Left renal cortex interstitium (tissue), 4 donors: Measurements from ENCODE around the gene STARD3NL. TPM values are rescaled to one million over a fixed set of nuclear protein-coding genes. Genes with fewer than 3 reads are reported as not detected.
A peak's percentile ranks its signal among the peaks of the same experiment; 100 is the strongest.
"Not testable (repeated sequence)": the region's sequence is repeated elsewhere in the genome, so short reads cannot be mapped to it uniquely, and the experiment has no call there.

Experiments
- DNase-seq, 4 donors: peaks; one replicate each; pipeline ENCODE4 v3.0.0-alpha.2; 2013; ENCODE audit warnings: low read depth in 4 of 4, low spot score in 2 of 4, missing footprints in 1 of 4
- polyA plus RNA-seq, 4 donors: library from polyadenylated mRNA; unstranded; fragments of 120-200 nt; gene quantifications; one replicate each; pipeline ENCODE4 v1.2.1, GENCODE V29; 2013; ENCODE audit not compliant: insufficient read length in 4 of 4

STARD3NL gene
- polyA plus RNA-seq, 4 donors, result 61.1 to 72.7 (median 66.5) TPM

DNA sequence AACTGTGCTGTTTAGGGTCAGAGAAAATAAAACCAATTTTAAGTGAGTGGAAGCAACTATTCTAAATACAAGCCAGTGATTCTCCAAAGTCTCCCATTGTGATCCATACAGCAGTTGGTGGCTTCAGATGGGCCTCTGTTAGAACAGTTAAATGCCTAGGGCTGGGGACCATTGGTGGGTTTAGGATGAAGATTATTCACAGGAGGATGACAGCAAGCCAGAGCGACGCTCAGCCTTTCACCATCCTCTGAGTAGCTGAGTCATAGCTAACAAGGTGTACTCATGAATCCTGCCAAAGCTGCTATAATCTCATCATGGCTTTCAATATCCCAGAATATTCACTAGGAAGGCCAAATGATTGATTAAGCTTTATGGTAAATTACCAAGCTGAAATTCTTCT, 39.6 kb downstream of the STARD3NL start:
- no peak for DNase-seq

DNA sequence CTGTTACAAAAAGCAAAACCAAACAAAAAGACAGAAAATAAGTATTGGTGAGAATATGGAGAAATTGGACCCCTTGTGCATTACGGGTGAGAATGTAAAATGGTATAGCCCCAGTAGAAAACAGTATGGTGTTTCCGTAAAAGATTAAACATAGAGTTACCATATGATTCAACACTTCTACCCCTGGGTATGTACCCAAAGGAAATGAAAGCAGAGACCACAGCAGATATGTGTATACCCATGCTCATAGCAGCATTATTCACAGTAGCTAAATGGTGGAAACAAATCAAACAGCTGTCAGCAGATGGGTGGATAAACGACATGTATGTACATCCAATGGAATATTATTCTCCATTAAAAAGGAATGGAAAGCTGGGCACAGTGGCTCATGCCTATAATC, 42.4 kb downstream of the STARD3NL start:
- DNase-seq, result no peak

DNA sequence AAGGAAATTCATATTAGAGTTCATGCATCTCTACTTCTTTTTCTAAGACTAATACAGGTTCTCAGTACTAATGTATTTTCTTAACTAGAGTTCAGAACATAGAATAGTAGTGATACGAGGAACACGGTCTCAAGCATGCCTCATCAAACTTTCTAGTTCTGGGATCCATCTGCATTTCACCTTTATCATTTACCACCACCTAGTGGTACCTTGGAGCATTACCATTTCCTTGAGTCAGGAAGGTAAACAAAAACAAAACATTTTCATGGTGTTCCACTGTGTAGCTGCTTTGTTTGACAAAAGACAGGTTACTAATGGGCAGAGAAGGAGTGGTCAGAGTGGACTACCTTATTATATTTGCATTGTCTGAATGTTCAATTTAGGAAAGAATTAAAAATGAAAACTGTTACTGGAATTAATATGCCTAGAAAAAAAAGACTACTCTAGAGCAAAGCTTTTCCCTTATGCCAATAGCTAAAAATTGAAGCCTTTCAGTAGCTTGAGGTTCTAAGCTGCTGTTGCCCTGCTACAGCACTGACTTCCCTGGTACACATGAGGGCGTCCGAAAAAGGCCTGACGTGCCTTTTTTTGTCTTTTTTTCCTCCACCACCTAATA, 44.5 kb downstream of the STARD3NL start:
- DNase-seq, result peak in 1 of 4 donors; percentile 61

DNA sequence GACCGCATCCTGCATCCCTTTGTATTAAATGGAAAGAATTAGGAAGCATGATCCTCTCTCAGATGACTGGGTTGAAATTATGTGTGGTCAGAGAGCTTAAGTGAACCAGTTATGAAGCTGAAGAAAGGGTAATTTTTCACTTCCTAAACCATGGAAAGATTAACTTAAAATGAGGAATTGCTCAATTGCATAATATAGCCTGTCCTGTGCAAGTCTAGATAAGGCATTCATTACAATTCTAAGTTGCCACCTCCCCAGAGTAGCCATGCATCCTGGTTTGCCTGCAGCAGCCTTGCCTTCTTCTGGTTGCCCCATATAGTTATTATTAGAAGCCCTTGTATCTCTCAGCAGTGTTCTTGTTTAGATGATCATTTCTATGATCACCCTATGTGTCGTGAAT, 45.3 kb downstream of the STARD3NL start:
- DNase-seq, result no peak

DNA sequence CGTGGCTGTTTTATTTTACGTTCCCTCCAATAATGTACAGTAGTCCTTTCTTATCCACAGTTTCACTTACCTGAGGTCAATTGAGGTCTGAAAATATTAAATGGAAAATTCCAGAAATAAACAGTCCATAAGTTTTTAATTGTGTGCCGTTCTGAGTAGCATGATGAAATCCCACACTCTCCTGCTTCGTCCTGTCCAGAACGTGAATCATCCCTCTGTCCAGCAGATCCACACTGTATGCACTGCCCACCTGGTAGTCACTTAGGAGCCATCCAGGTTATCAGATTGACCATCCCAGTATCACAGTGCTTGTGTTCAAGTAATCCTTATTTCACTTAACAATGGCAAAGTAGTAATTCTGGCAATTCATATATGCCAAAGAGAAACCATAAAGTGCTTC, 46.3 kb downstream of the STARD3NL start:
- no peak for DNase-seq

DNA sequence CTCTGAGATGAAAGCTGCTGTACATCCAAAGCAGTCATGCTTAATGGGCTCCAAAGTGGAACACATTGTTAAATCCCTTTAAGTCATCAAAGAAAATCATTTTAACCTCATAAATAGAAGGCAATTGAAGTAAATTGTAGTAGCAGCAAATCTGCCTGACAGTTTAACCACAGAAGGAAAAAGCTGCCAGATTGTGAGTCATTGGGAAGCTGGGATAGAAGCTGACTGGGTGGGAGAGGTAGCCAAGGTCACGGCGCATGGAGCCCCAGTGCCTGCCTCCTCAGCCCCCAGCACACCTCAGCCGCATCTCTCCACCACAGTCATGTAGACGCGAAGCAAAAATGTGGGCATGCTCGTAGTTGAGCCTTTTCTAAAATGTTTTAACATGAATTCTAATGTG, 51.3 kb downstream of the STARD3NL start:
- DNase-seq, result no peak

DNA sequence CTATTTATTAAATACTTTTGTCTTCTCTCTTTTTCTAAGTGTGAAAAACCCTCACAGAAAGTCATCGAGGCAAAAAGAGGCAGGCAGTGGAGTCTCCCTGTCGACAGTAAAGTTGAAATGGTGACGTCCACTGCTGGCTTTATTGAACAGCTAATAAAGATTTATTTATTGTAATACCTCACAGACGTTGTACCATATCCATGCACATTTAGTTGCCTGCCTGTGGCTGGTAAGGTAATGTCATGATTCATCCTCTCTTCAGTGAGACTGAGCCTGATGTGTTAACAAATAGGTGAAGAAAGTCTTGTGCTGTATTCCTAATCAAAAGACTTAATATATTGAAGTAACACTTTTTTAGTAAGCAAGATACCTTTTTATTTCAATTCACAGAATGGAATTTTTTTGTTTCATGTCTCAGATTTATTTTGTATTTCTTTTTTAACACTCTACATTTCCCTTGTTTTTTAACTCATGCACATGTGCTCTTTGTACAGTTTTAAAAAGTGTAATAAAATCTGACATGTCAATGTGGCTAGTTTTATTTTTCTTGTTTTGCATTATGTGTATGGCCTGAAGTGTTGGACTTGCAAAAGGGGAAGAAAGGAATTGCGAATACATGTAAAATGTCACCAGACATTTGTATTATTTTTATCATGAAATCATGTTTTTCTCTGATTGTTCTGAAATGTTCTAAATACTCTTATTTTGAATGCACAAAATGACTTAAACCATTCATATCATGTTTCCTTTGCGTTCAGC, 52.0 kb downstream of the STARD3NL start:
- no peak for DNase-seq

DNA sequence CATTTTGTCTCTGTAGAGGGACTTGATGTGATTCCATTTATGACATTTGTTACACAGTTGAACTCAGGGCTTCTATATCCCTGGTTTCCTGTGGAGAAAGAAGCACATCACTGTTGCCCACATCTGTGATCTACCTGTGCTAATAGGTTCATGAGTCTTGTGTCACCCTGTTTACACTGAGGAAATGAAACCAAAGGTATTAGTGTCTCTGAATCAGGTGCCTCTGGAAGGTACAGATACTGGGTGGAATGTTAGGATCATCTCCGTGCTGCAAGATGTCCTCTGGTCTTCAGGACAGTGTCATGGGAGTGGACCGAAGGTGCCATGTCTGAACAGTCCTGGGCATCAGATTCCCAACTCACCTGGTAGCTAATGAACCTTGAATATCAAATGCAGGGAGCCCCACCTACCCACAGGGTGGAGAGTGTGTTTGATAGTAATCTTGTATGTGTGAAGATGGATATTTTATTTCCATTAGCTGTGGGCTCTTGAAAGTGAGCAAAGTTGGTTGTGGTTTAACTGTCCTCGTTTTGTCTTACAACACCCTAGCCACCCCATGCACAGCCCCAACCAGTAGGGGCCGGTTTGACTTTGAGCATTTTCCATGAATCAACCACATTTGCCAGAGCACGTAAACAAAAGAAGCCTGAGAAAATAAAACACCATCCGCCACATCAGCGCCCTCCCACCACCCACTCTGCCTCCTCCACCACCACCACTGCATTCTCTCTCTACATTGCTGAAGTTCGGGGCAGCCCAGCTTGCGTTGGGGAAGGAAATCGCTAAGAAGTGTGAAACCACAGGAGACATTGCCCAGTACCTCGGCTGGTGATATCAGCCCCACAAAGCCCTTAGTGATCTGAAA, 54.7 kb downstream of the STARD3NL start:
- DNase-seq, result no peak

DNA sequence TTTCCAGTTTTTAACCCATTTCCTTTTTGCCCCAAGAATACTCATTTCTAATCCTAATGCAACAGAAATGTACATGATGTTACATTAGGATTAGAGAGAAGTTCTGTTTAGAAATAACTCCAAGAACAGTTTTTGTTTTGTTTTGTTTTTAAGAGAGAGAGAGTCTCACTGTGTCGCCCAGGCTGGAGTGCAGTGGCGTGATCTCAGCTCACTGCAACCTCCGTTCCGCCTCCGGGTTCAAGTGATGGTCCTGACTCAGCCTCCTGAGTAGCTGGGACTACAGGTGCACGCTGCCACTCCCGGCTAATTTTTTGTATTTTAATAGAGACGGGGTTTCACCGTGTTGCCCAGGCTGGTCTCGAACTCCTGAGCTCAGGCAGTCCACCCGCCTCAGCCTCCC, 56.7 kb downstream of the STARD3NL start:
- not testable (repeated sequence) for DNase-seq

DNA sequence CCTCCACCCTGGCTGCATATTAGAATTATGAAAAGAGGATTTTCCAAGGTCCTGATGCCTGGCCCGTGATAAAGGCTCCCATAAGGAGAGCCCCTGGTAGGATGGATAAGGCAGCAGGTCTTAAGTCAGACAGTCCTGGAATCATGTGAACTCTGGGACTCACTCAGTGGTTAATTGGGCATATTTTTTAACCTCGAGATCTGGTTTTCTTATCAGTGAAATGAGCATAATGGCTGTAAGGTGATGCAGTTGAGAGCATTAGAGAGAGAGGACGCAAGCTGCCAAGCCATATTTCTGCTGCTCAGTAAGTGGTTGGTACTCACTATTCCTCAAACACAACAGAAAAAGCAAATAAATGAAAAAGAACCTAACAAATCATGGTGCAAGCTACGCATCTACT, 57.6 kb downstream of the STARD3NL start:
- DNase-seq, result no peak

DNA sequence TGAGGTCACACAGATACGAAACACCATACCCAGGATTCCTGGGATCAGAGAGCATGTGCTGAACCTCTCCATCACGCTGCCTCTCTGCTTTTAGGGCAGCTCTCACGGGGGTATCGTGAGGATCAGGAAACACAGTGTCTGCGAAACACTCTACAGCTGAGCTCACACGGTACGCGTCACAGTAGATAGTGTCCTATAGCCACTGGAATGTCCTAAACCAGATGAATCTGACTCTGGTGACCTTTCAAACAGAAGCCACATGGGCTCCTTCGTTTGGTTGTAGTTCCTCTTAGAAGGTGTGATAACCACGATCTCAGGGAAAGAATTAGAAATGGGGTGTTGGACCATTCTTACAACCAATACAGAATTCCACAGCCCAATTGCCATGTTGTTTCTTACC, 61.1 kb downstream of the STARD3NL start:
- not testable (repeated sequence) for DNase-seq

DNA sequence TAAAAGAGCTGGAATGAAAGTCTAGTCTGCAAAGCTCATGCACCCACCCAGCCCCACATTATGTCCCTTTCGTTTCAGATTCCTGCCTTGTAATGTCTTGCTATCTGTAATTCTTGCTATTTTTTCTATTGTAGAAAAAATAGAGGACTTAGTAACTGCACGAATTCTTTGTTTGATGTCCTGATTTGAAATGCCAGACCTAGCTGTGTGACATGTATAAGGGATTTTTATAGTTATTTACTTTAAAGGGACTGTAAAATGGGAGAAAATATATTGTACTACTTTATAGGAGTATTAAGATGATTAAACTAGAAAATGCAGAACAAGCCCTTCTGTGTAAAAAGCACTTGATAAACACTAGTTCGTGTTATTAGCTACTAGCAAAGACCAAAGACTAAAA, 63.0 kb downstream of the STARD3NL start:
- DNase-seq, result no peak

DNA sequence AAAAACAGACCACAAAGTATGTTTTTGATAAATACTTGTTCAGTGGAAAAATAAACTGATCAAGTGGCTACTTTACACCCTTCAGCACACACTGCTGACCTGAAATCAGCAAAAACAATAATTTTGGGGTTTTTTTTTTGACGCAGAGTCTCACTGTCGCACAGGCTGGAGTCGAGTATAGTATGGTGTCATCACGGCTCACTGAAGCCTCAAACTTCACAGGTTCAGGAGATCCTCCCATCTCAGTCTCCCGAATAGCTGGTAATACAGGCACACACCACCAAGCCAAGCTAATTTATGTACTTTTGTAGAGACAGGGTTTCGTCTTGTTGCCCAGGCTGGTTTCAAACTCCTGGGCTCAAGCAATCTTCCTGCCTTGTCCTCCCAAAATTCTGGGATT, 64.8 kb downstream of the STARD3NL start:
- no peak for DNase-seq

DNA sequence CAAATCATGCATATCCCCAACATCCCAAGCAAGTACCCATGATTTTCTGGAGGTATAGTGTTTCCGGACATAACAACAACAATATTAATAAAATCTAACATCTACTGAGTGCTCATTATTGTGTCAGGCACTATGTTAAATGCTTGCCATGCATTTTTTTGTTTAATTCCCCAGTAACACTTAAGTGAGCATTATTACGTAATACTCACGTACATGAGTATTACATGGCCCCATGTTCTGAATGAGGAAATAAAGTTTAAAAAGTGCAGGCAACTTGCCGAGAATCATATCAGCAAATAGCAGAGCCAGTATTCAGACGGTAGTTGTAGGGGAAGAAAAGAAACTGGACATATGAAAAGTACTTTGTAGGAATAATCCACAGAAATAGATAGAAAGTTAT, 65.3 kb downstream of the STARD3NL start:
- DNase-seq, result not testable (repeated sequence)

DNA sequence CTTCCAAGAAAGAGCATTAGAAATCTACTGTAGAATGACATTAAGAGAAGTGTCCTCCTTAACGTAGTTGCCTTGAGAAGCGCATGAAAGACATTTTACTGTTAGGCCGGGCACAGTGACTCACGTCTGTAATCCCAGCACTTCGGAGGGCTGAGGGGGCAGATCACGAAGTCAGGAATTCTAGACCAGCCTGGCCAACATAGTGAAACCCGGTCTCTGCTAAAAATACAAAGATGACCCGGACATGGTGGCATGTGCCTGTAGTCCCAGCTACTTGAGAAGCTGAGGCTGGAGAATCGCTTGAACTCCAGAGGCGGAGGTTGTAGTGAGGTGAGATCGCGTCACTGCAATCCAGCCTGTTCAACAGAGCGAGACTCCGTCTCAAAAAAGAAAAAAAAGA, 66.5 kb downstream of the STARD3NL start:
- DNase-seq, result no peak

DNA sequence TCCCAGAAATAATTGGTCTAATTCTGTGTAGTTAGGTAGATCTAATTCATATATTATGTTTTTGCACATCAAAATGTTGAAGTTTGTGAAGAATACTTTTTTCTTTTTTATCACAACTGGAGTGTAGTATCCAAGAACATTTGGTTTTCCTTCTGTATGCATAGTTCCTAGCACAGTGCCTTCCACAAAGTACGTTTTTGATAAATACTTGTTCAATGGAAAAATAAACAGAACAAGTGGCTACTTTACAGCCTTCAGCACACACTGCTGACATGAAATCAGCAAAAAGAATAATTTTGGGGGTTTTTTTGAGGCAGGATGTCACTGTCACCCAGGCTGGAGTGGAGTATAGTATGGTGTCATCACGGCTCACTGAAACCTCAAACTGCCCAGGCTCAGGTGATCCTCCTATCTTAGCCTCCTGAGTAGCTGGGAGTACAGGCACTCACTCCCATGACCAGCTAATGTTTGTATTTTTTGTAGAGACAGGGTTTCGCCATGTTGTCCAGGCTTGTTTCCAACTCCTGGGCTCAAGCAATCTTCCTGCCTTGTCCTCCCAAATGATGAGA, 67.4 kb downstream of the STARD3NL start:
- DNase-seq, result no peak

DNA sequence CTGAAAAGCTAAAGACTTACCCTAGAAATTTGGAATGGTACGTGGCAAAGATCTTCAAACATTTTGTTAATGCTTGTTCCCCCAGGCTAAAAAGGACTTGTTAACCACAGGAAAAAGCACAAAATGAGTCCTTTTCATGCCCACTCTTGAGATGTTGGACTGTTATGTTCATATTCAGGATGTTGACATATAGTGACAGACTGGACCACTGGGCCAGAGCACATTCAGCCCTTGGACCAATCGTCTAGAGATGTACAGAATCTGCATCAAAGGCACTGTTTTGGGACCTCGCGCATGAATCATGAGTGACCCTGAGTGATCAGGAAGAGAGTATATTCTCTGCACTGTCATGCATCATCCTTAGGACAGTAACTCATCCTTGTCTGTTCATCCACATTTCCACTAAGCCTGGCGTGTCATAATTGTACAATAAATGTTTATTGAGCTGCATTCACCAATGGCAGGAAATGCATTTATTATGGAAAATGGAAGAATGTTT, 70.1 kb downstream of the STARD3NL start:
- no peak for DNase-seq

DNA sequence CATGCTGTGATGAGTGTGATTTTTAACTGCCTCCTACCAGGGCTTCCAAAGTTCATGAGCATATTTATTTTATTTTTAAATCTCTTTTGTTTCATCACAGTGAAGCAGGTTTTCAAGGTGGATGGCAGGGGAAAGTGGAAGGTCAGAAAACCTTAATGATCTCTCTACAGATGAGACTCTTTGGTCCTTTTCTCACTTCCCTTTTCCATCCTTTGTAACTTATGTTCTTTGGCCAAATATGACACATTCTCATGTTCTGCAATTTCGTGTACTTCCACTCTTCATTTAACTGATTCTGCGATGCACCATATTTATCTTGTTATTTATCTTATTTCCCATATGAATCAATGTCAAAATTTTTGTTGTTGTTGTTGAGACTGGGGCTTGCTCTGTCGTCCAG, 71.8 kb downstream of the STARD3NL start:
- not testable (repeated sequence) for DNase-seq

DNA sequence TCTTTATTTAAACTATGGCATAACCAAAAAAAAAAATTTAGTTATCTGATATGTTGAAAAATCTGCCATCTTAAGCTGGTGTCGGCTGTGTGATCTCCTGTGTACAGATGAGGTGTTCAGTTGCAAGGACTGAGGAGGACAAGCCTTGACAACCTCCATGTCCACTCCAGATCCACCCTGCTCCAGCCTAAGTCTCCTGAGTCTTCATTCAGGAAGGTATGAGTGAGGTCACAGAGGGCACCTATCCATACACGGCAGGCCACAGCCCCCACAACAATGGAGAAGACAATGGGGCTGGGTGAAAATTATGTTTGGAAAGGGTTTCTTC, 79.3 kb downstream of the STARD3NL start:
- DNase-seq, result no peak

DNA sequence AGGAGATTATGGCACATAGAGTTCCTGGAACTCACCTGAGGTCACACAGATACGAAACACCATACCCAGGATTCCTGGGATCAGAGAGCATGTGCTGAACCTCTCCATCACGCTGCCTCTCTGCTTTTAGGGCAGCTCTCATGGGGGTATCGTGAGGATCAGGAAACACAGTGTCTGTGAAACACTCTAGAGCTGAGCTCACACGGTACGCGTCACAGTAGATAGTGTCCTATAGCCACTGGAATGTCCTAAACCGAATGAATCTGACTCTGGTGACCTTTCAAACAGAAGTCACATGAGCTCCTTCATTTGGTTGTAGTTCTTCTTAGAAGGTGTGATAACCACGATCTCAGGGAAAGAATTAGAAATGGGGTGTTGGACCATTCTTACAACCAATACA, 81.1 kb downstream of the STARD3NL start:
- DNase-seq, result not testable (repeated sequence)

DNA sequence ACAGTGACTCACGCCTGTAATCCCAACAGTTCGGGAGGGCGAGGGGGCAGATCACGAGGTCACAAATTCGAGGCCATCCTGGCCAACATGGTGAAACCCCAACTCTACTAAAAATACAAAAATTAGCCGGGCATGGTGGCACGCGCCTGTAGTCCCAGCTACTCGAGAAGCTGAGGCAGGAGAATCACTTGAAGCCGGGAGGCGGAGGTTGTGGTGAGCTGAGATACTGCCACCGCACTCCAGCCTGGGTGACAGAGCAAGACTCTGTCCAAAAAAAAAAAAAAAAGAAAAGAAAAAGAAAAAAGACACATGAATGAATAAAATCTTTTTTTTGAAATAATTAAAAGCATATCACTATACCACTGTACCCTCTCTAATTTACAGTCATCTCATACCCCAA, 83.6 kb downstream of the STARD3NL start:
- not testable (repeated sequence) for DNase-seq
